GM19395 (cell line): Measurements from ENCODE around the gene RBMS1.
"Not testable (repeated sequence)": the region's sequence is repeated elsewhere in the genome, so short reads cannot be mapped to it uniquely, and the experiment has no call there.

Source experiments
- ATAC-seq: cut with Tn5 transposase; IDR thresholded peaks from one replicate; pipeline ENCODE4 v1.9.1; 2021; ENCODE audit warnings: mild to moderate bottlenecking, moderate library complexity; ENCODE audit not compliant: unreplicated experiment

RBMS1 gene

GRCh38 chr2:160505256-160505655, 11.6 kb upstream of the RBMS1 start:
- no peak for ATAC-seq

GRCh38 chr2:160502478-160502877, 8.9 kb upstream of the RBMS1 start:
- ATAC-seq: no peak

GRCh38 chr2:160501370-160501769, 7.8 kb upstream of the RBMS1 start:
- no peak for ATAC-seq

- no peak for ATAC-seq
Measured at GRCh38 chr2:160499865-160500264, 6.3 kb upstream of the RBMS1 start.

- ATAC-seq: no peak
Measured at GRCh38 chr2:160498137-160498536, 4.5 kb upstream of the RBMS1 start.

DNA sequence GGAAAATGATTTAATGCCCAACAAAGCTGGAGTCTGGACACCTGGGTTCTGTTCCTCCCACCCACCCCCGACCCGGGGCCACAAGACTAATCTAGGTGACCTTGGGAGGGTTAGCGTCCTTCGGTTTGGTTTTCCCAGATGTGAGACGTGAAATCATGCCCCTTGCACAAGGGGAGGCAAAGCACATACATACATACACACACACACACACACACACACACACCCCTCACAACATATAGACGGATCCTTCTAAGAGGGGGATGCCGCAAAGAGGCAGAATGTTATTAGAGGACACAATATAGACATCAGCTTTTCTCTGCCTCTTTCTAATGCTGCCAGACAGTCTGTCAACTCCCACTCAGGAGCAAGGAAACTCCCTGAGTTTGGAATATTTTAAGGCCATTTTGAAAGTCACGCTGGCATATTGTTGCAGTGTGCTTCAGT, 616 bp upstream of the RBMS1 start:
- no peak for ATAC-seq

- ATAC-seq: no peak
Measured at GRCh38 chr2:160492401-160493226, 993 bp downstream of the RBMS1 start.

DNA sequence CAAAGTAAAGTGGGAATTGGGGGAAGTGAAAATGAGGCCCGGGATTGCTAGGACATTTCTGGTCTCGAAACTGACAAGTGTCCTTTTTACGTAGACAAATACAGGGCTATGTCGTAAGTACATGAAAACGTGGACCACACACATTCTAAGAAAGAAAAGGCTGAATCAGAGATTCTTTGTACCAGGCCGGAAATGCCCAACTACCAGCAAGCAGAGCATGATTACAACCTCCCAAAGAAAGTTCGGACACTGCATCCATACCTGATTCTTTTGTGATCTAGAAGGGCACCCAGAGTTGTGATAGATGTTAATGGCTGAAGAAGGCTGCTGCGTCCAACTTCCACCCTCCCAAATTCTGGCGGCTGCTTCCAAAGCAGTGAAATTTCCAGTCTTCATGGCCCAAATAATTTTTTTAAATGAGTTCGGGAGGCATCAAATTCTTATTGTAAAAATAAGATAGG, 1.7 kb downstream of the RBMS1 start:
- ATAC-seq: no peak

GRCh38 chr2:160490733-160491685, 2.6 kb downstream of the RBMS1 start:
- ATAC-seq: no peak

DNA sequence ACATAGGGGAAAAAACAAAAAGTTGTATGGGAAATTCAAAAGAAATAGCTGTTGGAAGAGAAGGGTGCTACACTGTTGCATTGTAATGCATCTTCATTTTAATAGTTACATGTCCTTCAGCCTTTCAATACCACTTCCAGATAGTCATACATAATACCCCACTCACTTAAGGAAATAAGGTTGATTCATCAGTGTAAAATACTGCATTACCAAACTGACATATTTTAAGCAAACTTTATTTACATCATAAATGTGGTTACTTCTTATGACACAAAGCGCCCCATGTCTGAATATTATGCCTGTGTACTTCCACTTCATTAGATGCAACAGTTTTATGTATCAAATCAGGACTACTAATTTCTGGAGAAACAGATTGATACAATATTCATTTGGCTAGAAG, 4.5 kb downstream of the RBMS1 start:
- ATAC-seq: no peak

DNA sequence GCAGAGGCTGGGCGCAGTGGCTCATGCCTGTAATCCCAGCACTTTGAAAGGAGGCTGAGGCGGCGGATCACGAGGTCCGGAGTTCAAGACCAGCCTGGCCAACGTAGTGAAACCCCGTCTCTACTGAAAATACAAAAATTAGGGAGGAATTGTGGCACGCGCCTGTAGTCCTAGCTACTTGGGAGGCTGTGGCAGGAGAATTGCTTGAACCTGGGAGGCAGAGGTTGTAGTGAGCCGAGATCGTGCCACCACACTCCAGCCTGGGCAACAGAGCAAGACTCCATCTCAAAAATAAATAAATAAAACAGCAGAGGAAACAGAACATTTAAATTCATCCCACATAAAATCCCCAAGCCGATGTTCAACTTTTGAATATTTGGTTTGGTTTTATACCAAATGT, 5.3 kb downstream of the RBMS1 start:
- ATAC-seq: not testable (repeated sequence)

GRCh38 chr2:160486341-160486740, 7.3 kb downstream of the RBMS1 start:
- ATAC-seq: no peak

DNA sequence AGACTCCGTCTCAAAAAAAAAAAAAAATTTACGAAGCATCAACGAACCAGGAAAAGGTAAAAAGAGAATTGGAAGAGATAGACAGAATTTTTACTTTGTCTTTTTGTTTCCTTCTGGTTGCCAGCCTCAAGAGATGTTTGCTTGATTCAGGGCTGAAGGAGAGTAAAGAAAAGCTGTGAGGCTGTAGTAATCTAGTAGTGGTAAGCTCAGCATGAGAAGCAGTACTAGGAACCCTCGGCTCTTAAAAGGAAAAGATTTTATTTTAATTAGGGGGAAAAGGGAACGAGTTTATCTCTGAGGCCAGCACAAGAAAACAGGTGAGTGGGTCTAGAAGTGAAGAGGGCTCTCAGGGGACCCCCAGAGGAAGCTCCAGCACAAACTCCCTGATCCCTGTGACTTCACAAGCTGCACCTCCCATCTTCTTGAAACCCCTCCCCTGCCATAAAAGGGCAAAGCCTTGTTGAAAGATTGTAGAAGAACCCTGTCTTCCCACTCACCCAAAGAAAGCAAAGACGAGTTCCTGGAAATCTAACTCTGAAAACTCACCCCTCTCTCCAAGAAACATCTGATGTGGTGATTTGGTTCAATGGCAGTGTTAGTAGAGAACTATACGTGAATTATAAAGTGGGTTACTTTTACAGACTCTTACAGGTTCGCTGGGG, 8.6 kb downstream of the RBMS1 start:
- ATAC-seq: no peak

- ATAC-seq: no peak
Measured at GRCh38 chr2:160482673-160483072, 10.9 kb downstream of the RBMS1 start.

GRCh38 chr2:160479269-160479668, 14.3 kb downstream of the RBMS1 start:
- ATAC-seq: no peak

DNA sequence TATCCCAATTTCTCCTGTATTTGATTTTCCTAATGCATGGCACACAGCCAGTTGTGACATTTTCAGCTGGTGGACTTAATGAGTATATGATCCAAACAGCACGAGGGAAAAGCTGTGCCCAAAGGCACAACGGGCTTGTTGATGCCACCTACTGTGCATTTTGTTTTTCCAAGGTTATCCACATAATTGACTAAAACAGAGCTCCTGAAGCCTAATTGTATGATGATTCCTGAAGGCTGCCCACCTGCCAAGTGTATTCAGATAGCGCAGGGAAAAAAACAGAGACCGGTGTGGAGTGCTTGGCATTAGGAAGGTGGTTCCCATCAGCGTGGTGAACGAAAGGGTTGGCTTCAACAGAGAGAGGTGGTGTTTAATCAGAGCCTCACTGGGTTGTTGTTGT, 14.9 kb downstream of the RBMS1 start:
- no peak for ATAC-seq

- ATAC-seq: no peak
Measured at GRCh38 chr2:160477032-160477431, 16.6 kb downstream of the RBMS1 start.

DNA sequence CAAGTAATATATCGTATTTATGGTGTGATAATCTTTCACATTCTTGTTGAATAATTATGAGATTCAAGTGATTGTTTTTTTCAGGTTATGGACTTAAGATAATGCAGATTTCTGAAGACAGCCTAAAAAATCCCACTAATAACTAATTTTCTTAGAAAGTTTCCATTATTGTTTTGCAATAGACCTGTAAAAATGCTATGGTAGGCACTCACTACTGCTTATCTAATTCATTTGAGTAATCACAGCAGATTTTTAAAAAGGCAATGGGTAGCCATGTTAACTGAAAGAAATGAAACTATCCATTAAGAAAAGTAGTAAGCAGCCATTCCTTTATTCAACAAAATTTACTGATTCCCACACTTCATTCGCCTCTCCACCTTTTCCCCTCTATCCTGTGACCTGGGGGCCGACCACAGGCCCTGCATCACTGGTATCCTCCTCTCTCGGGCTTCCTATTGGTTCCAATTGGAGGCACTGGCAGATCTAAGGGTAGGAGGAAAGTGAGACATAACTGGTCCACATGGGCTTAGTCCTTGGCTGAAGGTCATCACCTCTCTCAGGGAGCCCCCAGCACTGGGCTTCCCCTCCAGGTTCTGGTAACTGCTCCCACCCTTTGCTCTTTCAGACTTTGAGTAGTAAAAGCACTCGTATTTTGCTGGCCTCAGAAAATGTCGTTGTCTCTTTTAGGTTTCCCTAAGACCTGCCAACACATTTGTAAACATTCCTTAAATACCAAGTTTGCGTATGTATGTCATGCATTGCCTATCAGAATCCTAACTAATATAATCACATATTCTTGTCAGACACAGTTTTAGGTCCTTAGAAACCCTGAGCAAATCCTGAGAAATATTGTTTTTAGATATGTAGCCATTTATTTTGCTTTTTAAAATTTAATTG, 18.5 kb downstream of the RBMS1 start:
- no peak for ATAC-seq

- no peak for ATAC-seq
Measured at GRCh38 chr2:160474319-160474645, 19.3 kb downstream of the RBMS1 start.
